Left lung (tissue), 10 donors: ENCODE results near the gene PPP4R2. TPM values are rescaled to one million over a fixed set of nuclear protein-coding genes. Genes with fewer than 3 reads are reported as not detected.

Experiments
- ATAC-seq: fragments of 200-7000 bp; cut with Tn5 transposase; one replicate; pipeline ENCODE4 v1.9.1; 2020; ENCODE audit warnings: moderate library complexity
- DNase-seq, 4 donors: peaks; one replicate each; pipeline ENCODE4 v3.0.0-alpha.2; 2013 to 2020
- H3K27ac ChIP-seq, 2 donors: fragments of 200-600 bp; sonication (generic) in 1 of 2; one replicate each; pipeline versions ENCODE4 v1.5.0 to v1.8.0; 2020 to 2021
- H3K27me3 ChIP-seq, 2 donors: fragments of 200-600 bp; sonication (generic) in 1 of 2; one replicate each; pipeline versions ENCODE4 v1.5.0 to v1.8.0; 2020 to 2021
- H3K36me3 ChIP-seq, 2 donors: fragments of 200-600 bp; sonication (generic) in 1 of 2; one replicate each; pipeline versions ENCODE4 v1.5.0 to v1.8.0; 2020 to 2021
- H3K4me1 ChIP-seq, 2 donors: fragments of 200-600 bp; one replicate each; pipeline ENCODE4 v1.8.0; 2021
- H3K4me3 ChIP-seq, 2 donors: fragments of 200-600 bp; sonication (generic) in 1 of 2; one replicate each; pipeline versions ENCODE4 v1.5.0 to v1.8.0; 2020 to 2021; ENCODE audit warnings: mild to moderate bottlenecking in 1 of 2
- H3K9me3 ChIP-seq, 2 donors: fragments of 200-600 bp; sonication (generic) in 1 of 2; one replicate each; pipeline versions ENCODE4 v1.5.0 to v1.8.0; 2020 to 2021
- intact Hi-C, 2 donors: fragments of 100-400 bp; cut with DNase I; formaldehyde crosslinking; loops; one replicate each; pipeline versions ENCODE4 v1.11.2 to v1.14.2; 2022
- polyA plus RNA-seq, 6 donors: library from polyadenylated mRNA; unstranded; fragments of 120-200 nt; gene quantifications; one replicate each; pipeline ENCODE4 v1.2.1, GENCODE V29; 2013; ENCODE audit not compliant: insufficient read length in 6 of 6
- total RNA-seq, 2 donors: library from RNA; stranded (reverse); fragmentation: NEBNext Ultra II Directional; extraction: Animal tissue kit (Norgen Biotek cat#: 25700); gene quantifications; one replicate each; pipeline ENCODE4 v1.2.1, GENCODE V29; 2021
- TF ChIP-seq, protein P1 (sequence below), 2 donors: fragments of 200-600 bp; sonication (generic) in 1 of 2; IDR thresholded peaks; one replicate each; pipeline versions ENCODE4 v1.5.0 to v1.8.0; 2021; ENCODE audit warnings: antibody characterized with exemption in 2 of 2
- donor health status: DM: no; HTN: yes; CAD: no.
- donor health status: DM: no; HTN: no; CAD: no.

The PPP4R2 gene
- total and polyA plus RNA-seq, 8 donors = 71.5 to 91.7 (median 86.0) TPM

DNA sequence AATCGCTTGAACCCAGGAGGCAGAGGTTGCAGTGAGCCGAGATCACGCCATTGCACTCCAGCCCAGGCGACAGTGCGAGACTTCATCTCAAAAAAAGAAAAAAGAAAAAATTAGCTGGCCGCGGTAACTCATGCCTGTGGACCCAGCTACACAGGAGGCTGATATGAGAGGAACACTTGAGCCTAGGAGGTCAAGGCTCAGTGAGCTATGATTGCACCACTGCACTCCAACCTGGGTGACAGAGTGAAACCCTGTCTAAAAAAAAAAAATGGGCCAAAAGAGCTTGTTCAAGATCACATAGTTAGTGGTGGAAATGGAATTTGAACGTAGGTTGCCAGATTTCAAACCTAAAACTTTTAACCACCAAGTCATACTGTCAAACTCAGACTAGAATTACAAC, 46.2 kb upstream of the PPP4R2 start:
- Histone ChIP-seq H3K4me1 (peaks cover 0 to 7% of the 10 kb centered on the region in 2 donors), H3K27me3 (no peaks in the 10 kb centered on the region), H3K4me3 (no peak overlapping the region), H3K36me3 (no peaks in the 10 kb centered on the region), H3K27ac (no peak overlapping the region), H3K9me3 (no peaks in the 10 kb centered on the region)
- ATAC-seq (no peak), DNase-seq (no peak)
- TF ChIP-seq, protein P1, sequence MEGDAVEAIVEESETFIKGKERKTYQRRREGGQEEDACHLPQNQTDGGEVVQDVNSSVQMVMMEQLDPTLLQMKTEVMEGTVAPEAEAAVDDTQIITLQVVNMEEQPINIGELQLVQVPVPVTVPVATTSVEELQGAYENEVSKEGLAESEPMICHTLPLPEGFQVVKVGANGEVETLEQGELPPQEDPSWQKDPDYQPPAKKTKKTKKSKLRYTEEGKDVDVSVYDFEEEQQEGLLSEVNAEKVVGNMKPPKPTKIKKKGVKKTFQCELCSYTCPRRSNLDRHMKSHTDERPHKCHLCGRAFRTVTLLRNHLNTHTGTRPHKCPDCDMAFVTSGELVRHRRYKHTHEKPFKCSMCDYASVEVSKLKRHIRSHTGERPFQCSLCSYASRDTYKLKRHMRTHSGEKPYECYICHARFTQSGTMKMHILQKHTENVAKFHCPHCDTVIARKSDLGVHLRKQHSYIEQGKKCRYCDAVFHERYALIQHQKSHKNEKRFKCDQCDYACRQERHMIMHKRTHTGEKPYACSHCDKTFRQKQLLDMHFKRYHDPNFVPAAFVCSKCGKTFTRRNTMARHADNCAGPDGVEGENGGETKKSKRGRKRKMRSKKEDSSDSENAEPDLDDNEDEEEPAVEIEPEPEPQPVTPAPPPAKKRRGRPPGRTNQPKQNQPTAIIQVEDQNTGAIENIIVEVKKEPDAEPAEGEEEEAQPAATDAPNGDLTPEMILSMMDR (IDR thresholded peaks at IDR 0.05) = no peak
- intact Hi-C loops = no loop called here

DNA sequence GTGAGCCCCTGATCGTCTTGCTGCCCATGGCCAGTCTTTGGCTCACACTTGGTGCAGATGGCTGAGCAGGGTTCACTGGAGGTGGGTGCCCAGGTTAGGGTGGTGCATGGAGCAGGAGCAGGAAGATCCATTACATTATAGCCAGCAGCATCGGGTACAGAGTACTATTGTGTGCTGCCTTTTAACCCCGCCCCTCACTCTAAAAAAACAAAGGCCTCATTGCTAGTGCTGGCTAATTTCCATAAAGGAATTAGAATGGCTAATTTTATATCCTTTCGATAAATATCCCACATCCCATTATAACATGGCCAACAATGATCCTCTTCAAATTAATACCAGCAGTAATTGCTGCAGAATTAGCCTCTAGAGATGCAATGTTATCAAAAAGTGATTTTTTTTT, 45.8 kb upstream of the PPP4R2 start:
- TF ChIP-seq, protein P1 (IDR thresholded peaks at IDR 0.05) = no peak
- DNase-seq (no peak), ATAC-seq (no peak)
- H3K36me3 ChIP-seq = no peaks in the 10 kb centered on the region
- H3K27ac ChIP-seq = no peak overlapping the region
- no peaks in the 10 kb centered on the region for H3K9me3 ChIP-seq
- H3K4me3 ChIP-seq = no peak overlapping the region
- intact Hi-C loops = no loop called here
- no peaks in the 10 kb centered on the region for H3K27me3 ChIP-seq
- peaks cover 0 to 2% of the 10 kb centered on the region in 2 donors for H3K4me1 ChIP-seq

DNA sequence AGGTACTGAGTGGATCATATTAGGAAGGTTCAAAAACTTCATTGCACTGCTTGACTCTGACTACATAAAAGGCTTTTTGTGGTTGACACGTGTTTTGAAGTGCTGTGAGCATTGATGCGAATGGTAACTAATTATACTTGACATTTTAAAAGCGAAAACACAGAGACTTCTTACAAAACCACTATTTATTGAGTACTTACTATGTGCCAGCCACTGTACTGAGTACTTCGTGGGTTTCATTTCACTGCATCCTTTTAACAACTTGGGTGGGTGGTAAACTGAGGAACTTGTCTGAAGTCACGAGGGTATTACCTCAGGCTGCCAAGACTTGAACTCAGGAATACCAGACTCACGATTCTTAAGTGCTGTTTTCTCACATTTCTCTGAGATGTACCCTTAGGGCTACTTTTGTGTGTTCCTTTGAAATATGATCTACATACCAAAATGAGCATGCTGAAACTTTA, 45.3 kb upstream of the PPP4R2 start:
- no peak for DNase-seq
- no peak overlapping the region for H3K27ac ChIP-seq
- H3K4me1 ChIP-seq = peaks cover 0 to 2% of the 10 kb centered on the region in 2 donors

DNA sequence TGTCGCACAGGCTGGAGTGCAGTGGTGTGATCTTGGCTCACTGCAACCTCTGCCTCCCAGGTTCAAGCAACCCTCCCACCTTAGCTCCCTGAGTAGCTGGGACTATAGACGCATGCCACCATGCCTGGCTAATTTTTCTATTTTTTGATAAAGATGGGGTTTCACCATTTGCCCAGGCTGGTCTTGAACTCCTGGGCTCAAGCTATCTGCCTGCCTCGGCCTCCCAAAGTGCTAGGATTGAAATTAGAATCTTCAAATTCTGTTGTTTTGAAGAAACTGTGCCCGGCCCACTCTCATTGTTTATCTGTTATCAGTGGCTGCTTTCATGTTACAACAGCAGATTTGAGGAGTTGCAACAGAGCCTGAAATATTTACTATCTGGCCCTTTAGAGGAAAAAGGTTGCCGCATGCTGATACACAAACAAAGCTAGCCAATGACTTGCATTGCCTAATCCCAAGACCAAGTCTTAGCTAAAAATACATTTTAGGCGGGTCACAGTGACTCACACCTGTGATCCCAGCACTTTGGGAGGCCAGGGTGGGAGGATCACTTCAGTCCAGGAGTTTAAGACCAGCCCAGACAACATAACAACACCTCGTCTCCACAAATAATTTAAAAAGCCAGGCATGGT, 43.2 kb upstream of the PPP4R2 start:
- Histone ChIP-seq H3K27me3 (no peaks in the 10 kb centered on the region), H3K36me3 (no peaks in the 10 kb centered on the region), H3K27ac (no peak overlapping the region), H3K4me1 (peaks cover 0 to 2% of the 10 kb centered on the region in 2 donors), H3K4me3 (no peak overlapping the region), H3K9me3 (no peaks in the 10 kb centered on the region)
- intact Hi-C loops = no loop called here
- DNase-seq (no peak), ATAC-seq (no peak)
- TF ChIP-seq, protein P1 (IDR thresholded peaks at IDR 0.05) = no peak

More for the DNA sequence above, 45.3 kb upstream of the PPP4R2 start:
- Histone ChIP-seq H3K27me3 (no peaks in the 10 kb centered on the region), H3K36me3 (no peaks in the 10 kb centered on the region), H3K9me3 (no peaks in the 10 kb centered on the region), H3K4me3 (no peak overlapping the region)
- no peak for ATAC-seq
- TF ChIP-seq, protein P1 (IDR thresholded peaks at IDR 0.05) = no peak
- intact Hi-C loops = no loop called here

DNA sequence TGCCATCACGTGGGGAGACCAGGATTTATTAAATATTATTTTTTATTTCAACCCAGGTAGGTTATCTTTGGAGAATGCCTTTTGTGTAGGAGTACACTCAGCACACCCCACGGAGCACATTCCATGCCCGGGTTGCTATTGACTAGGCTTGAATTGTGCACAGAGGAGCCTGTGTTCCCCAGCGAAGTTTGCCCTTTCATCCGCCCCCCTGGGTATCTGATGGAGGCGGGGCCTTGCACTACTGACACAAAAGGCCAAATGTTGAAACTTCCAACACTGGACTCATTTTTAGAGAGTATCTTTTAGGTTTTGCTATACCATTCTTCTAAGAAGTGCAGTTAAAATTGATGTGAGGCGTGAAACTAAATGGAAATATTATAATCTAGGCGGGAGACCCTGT, 39.3 kb upstream of the PPP4R2 start:
- no peak for DNase-seq
- Histone ChIP-seq H3K27ac (no peak overlapping the region), H3K36me3 (no peaks in the 10 kb centered on the region), H3K27me3 (no peaks in the 10 kb centered on the region), H3K4me3 (no peak overlapping the region), H3K4me1 (peaks cover 2 to 6% of the 10 kb centered on the region in 2 donors), H3K9me3 (no peaks in the 10 kb centered on the region)
- intact Hi-C loops = no loop called here
- ATAC-seq = no peak
- TF ChIP-seq, protein P1 (IDR thresholded peaks at IDR 0.05) = no peak
